Smooth muscle cell (in vitro differentiated cells): ENCODE data around the gene IL2. TPM values are rescaled to one million over a fixed set of nuclear protein-coding genes. Genes with fewer than 3 reads are reported as not detected.
A peak's percentile ranks its signal among the peaks of the same experiment; 100 is the strongest.

Experiments used
- DNase-seq: peaks from one replicate; lab custom pipeline; 2025; ENCODE audit not compliant: unreplicated experiment; lab: John Stamatoyannopoulos, UW
- H2AFZ ChIP-seq: fragments of 200-600 bp; sonication (generic); 2 replicates; pipeline ENCODE4 v1.6.0; 2016; ENCODE audit warnings: antibody characterized with exemption, low read depth, mild to moderate bottlenecking
- H3F3A ChIP-seq: fragments of 200-600 bp; sonication (generic); 2 replicates; pipeline ENCODE4 v1.6.0; 2017; ENCODE audit warnings: antibody characterized with exemption, low read depth
- H3K27ac ChIP-seq: fragments of 200-600 bp; sonication (generic); 2 replicates; pipeline ENCODE4 v1.5.1; 2016; ENCODE audit warnings: low read depth, mild to moderate bottlenecking
- H3K27me3 ChIP-seq: fragments of 200-600 bp; sonication (generic); 2 replicates; pipeline ENCODE4 v1.6.1; 2016; ENCODE audit warnings: low read depth, mild to moderate bottlenecking
- H3K36me3 ChIP-seq: fragments of 200-600 bp; sonication (generic); 2 replicates; pipeline ENCODE4 v1.5.1; 2016; ENCODE audit warnings: low read depth
- H3K4me1 ChIP-seq: fragments of 200-600 bp; sonication (generic); 2 replicates; pipeline ENCODE4 v1.5.1; 2016; ENCODE audit warnings: low read depth
- H3K4me2 ChIP-seq: fragments of 200-600 bp; sonication (generic); 2 replicates; pipeline ENCODE4 v1.6.0; 2016; ENCODE audit warnings: mild to moderate bottlenecking
- H3K4me3 ChIP-seq: fragments of 200-600 bp; sonication (generic); 2 replicates; pipeline ENCODE4 v1.5.1; 2016; ENCODE audit warnings: mild to moderate bottlenecking
- H3K79me2 ChIP-seq: fragments of 200-600 bp; sonication (generic); 2 replicates; pipeline ENCODE4 v1.6.0; 2016; ENCODE audit warnings: low read depth, mild to moderate bottlenecking
- H3K9ac ChIP-seq: fragments of 200-600 bp; sonication (generic); 2 replicates; pipeline ENCODE4 v1.6.0; 2016; ENCODE audit warnings: low read depth
- H3K9me3 ChIP-seq: fragments of 200-600 bp; sonication (generic); replicated peaks from 2 replicates; pipeline ENCODE4 v1.5.1; 2016; ENCODE audit warnings: low read depth
- H4K20me1 ChIP-seq: fragments of 200-600 bp; sonication (generic); 2 replicates; pipeline ENCODE4 v1.6.0; 2016; ENCODE audit warnings: low read depth
- CTCF ChIP-seq: fragments of 200-600 bp; sonication (generic); IDR thresholded peaks from 2 replicates; pipeline ENCODE4 v1.5.1; 2017; ENCODE audit warnings: borderline replicate concordance, mild to moderate bottlenecking, antibody characterized with exemption; ENCODE audit not compliant: insufficient read depth, poor library complexity, severe bottlenecking
- WGBS: methylation state at CpG from one replicate; pipeline ENCODE4 v1.1.7; 2016; ENCODE audit warnings: low lambda C conversion rate; 5-methylcytosine and 5-hydroxymethylcytosine counted together
- polyA plus RNA-seq: library from polyadenylated mRNA; unstranded; fragments of >200 nt; fragmentation: Nextera tagmentation; extraction: Ambion mirVana; gene quantifications from 2 replicates; pipeline ENCODE4 v1.2.1, GENCODE V29; 2016
- total RNA-seq: library from RNA; depleted of rRNA; stranded (reverse); fragments of >200 nt; gene quantifications from 2 replicates; pipeline ENCODE4 v1.2.3, GENCODE V29; 2014

The IL2 gene
- total and polyA plus RNA-seq, 2 experiments from 2014 or later = not detected

GRCh38 chr4:122412547-122412946 is 44.0 kb downstream of the IL2 start:
- Histone ChIP-seq H3K4me1 (no peaks in the 10 kb centered on the region), H3K4me3 (no peak overlapping the region), H3K4me2 (peak overlapping the region; percentile 9), H3K27me3 (no peaks in the 10 kb centered on the region), H3K9ac (no peak overlapping the region), H3K27ac (peak overlapping the region; percentile 1), H4K20me1 (no peaks in the 10 kb centered on the region), H2AFZ (peak overlapping the region; percentile 40), H3F3A (no peaks in the 10 kb centered on the region), H3K79me2 (no peaks in the 10 kb centered on the region), H3K36me3 (no peaks in the 10 kb centered on the region), H3K9me3 (no peaks in the 10 kb centered on the region)
- whole genome bisulfite sequencing = 30% methylated on average over 3 of the region's 3 CpGs
- no peak for DNase-seq
- TF ChIP-seq CTCF = no peak

DNA sequence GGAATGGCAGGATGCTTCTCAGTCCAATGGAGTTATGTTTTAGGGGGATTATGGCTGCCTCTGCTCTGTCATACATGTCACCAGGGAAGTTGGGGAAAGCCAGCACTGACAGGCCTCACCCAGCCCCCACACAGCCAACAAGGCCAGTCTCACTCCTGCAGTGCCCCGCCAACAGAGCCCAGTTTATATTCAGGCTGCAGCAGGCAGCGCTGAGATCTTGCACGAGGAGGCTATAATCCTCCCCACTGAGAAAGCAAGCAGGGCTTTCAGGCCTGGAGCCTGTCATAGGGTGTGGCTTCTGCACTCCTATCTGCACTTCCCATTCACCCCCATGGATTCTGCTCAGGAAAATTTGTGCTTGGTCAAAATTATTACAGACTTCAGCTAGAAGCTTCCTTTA is 52.7 kb downstream of the IL2 start:
- Histone ChIP-seq H3K36me3 (no peaks in the 10 kb centered on the region), H2AFZ (no peak overlapping the region), H3F3A (no peaks in the 10 kb centered on the region), H3K4me1 (peaks cover 6% of the 10 kb centered on the region), H3K27ac (no peak overlapping the region), H3K79me2 (no peaks in the 10 kb centered on the region), H3K27me3 (no peaks in the 10 kb centered on the region), H4K20me1 (no peaks in the 10 kb centered on the region), H3K9ac (no peak overlapping the region), H3K4me2 (no peak overlapping the region), H3K4me3 (no peak overlapping the region), H3K9me3 (no peaks in the 10 kb centered on the region)
- DNase-seq = no peak
- 31% methylated on average over 3 of the region's 3 CpGs for WGBS
- no peak for TF ChIP-seq CTCF

Other genes starting within 250 kb of the IL2 start
- gene ADAD1, start 77.7 kb downstream of the IL2 start, total RNA-seq = not detected in 2 replicates
- gene ADAD1, start 77.7 kb downstream of the IL2 start, polyA plus RNA-seq = not detected in 2 replicates
- not detected in 2 replicates for gene IL21, start 164.3 kb upstream of the IL2 start, total RNA-seq
- not detected in 2 replicates for gene IL21, start 164.3 kb upstream of the IL2 start, polyA plus RNA-seq